ENCODE measurements around the gene RNF207. TPM values are rescaled to one million over a fixed set of nuclear protein-coding genes. Genes with fewer than 3 reads are reported as not detected.
"Not testable (repeated sequence)": the region's sequence is repeated elsewhere in the genome, so short reads cannot be mapped to it uniquely, and the experiment has no call there.

Gene RNF207
- total RNA-seq, 1 donor from 2014 or later: 14.7 TPM

DNA sequence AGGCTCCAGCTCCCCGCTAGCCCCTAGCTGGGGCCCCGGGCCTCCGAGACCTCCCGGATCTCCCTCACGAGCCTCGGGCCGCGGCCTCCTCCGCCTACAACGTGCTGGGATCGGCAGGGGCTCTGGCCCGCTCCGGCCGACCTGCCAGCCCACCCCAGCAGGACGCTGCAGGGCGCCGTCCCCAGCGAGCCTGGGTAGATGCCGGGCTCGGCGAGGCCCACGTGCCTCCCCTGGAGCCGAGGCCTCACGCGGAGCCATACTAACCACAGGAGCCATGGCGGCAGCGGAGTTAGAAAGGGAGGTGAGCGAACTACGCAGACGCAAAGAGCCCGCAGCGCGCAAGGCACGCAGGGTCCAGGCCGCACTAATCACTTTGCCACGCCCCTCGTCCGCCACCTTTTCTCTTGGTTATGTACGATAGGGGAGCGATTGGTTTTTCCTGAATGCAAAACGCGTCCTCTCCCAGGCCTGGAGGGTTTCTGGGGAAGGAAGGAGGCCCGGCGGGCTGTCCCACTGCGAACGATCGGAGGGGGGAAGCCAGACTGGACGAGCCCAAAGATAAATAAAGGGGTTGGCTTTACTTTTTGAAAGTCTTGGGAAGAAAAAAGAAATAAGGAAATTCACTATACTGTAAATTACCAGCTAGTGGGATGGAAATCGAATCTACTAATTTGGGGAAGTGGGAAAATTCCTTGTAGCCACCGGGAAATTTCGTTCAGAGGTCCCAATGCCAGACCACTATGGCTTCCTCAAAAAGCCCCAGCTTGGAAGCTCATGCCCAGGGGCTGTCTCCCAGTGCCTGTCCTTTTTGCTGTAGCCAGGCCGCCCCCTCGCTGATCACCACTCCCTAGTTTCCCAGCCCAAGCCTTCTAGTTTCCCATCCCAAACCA is 6.4 kb upstream of the RNF207 start, which contains the start of gene RPL22:
Gene RPL22 (minus strand): TSS at position 298 of the 890 bp plus-strand sequence. CDS start 22 bp downstream, at position 276.
- peak; percentile 96 for DNase-seq (ENCODE audit: low spot score)

DNA sequence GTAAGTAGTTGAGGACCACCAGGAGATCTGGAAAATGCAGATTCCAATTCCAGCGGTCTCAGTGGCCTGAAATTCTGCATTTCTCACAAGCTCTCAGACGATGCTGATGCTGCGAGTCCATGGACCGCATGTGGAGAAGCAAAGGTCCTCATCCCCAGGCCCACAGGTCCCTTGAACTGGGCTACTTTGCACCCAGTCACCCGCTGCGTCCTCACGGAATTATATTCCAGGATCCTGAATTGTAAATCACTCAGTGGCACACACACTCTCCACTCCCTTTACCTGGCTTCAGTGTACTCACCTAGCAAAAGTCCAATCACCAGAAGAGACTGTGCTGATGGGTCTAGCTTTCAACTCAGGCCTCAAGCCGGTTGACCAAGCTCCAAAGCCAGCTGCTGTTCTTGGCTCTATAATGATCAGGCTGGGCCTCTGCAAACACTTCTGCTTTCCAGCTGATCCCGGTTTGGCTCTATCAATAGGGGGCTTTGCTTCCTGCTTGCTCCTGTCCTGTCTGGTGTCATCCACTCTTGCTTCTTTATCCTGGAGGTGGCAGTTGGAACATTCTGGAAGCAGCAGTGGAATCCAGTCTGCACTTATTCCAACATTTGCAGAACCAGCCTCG is 5.6 kb upstream of the RNF207 start:
- DNase-seq (ENCODE audit: low spot score): no peak

DNA sequence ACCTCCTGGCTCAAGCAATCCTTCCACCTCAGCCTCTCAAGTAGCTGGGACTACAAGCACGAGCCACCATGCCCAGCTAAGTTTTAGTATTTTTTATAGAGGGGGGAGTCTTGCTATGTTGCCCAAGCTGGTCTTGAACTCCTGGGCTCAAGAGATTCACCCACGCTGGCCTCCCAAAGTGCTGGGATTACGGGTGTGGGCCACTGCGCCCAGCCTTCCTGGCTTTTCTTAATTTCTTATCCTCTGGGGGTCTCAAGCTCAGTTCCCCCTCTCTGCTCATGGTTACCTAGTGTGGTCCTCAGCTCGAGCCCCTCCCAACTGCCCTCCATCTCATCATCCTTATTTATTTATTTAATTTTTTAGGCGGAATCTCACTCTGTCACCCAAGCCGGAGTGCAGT is 3.7 kb upstream of the RNF207 start:
- no peak for DNase-seq (ENCODE audit: low spot score)

DNA sequence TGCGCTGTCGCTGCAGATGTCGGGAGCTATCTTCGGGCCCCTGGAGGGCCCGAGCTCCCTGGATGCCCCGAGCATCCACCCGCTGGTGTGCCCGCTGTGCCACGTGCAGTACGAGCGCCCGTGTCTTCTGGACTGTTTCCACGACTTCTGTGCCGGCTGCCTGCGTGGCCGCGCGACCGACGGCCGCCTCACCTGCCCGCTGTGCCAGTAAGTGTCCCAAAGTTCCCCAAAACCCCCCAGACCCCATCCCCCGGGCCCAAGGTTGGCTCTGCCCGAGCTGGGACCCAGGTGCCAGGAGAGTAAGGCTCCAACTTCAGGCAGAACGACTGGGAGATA is 569 bp downstream of the RNF207 start:
- no peak for DNase-seq (ENCODE audit: low spot score)

DNA sequence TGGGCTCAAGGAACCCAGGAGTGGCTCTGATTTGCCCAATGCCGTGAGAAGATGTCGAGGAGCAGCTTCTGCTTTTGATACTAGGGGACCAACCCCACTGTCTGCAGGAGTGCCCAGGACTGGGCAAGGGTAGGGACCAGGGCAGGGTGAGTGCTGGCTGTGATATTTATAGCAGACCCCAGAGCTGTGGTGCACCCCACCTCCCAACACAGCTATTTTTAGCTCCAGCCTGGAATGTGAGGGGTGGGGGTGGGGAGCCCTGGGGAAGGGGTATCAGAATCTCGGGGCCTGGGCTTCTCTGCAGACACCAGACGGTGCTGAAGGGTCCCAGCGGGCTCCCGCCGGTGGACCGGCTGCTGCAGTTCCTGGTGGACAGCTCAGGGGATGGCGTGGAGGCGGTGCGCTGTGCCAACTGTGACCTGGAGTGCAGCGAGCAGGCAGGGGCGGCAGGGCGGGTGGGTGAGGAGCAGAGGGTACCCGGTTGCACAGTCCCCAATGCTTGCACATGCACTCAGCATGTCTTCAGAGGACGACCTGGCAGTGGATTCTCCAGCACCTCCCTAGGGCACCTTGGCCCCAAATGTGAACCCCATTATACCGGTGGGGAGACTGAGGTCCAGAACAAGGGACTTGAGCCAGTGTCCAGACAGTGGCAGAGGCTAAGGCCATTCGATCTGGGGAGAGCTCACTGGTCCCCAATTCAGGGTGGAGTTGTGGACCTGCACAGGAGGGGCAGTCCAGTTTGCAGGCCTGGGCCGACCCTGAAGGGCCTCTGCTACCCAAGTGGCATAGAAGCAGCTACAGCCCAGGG is 1.4 kb downstream of the RNF207 start:
- DNase-seq (ENCODE audit: low spot score): no peak

DNA sequence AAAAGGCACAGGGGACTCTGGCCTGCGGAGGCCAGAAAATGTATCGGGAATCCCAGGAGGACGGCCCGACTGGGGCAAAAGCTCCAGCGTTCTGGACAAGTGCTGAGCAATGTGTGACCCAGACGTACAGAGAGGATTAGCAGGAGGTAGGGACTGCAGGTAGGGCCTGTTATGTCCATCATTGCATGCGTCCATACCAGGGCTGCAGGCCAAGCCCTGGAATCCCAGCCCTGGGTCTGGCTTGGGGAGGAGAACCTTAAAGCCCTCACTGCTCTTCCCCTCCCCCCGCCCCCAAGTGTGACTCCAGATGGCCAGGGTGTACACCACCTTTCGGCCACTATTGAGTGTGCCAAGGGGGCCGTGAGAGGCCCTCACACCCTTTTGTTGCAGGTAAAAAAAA is 2.0 kb downstream of the RNF207 start:
- no peak for DNase-seq (ENCODE audit: low spot score)

DNA sequence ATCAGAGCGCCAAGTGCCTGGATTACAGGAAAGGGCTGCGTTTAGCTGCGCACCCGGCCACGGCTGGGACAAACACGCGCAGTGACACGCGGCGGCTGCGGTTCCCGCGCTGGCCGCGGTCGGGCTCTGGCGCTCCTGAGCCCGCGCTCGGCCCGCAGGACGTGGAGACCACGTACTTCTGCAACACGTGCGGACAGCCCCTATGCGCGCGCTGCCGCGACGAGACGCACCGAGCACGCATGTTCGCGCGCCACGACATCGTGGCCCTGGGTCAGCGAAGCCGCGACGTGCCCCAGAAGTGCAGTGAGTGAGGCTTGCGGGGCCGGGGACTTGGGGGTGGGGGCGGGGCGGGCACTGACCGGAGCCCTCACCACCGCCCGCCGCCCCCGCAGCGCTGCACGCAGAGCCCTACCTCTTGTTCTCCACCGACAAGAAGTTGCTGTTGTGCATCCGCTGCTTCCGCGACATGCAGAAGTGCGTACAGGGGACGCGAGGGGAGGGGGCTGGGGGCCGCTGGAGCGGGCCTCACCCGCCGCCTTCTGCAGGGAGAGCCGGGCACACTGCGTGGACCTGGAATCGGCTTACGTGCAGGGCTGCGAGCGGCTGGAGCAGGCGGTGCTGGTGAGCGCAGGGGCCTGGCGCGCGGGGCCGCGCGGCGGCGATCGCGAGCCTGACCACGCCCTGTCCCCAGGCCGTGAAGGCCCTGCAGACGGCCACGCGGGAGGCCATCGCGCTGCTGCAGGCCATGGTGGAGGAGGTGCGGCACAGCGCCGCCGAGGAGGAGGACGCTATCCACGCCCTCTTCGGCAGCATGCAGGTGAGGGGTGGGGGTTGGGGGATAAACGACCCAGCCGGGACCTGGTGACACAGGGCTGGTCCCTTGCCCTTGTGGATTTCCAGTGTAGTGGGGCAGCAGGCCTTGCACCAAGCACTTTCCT is 3.1 kb downstream of the RNF207 start:
- no peak for DNase-seq (ENCODE audit: low spot score)

DNA sequence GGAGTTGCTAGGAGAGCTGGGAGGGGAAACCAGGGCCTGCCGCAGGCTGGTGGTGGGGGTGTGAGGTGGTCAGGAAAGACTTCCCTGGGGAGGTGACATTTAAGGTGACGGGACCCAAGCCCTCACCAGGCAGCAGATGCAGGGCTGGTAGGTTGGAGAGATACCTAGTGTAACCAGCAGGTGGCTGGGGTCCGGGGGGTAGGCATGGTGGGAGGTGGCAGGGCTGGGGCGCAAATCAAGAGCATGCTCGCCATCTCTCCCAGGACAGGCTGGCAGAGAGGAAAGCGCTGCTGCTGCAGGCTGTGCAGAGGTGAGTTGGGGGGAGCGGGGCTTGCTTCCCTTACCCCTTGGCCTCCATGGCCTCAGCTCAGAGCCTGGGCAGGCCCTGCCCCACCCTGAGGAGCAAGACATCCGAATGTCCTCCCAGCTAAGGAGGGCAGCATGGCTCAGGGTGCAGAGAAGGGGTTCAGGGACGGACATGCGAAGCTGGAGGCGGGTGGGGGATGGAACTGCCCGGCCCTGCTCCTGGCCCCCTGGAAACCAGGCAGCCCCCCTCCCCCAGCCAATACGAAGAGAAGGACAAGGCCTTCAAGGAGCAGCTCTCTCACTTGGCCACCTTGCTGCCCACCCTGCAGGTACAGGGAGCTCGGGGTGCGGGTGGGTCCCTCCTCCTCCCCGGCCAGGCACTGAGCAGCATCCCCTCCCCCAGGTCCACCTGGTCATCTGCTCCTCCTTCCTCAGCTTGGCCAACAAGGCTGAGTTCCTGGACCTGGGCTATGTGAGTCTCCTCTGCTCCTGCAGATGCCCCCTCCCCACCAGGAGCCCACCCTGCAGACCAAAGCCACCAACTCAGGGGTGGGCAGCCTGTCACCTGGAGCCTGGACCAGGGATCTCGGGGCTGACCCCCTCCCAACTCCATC is 4.0 kb downstream of the RNF207 start:
- no peak for DNase-seq (ENCODE audit: low spot score)

DNA sequence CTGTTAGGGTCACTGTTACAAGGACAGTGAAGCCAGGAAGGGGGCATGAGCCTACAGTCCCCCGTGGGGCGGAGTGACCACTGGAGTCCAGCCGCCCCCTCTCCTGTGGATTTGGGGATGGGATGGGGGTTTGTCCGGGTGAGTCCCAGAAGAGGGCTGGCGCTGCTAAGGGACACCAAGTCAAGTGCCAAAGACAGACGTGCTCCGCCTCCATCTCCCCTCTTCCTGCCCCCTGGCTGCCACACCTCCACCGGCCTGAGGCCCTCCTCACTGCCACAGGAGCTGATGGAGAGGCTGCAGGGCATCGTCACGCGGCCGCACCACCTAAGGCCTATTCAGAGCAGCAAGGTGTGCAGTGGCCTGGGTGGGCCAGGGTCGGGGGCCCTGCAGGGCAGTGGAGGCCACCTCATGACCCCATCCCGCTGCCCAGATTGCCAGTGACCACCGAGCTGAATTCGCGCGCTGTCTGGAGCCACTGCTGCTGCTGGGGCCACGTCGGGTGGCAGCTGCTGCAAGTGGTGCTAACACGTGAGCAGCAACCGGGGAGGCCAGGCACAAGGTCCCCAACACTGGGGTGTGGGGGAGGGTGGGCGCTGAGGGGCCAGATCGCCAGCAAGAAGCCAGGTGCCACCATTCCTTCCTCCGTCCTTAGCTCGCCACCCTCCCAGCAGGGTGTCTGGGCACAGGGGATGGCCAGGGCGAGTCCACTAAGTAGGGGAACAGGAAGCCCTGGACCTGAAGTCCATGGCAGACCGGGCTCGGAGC is 4.9 kb downstream of the RNF207 start:
- no peak for DNase-seq (ENCODE audit: low spot score)

DNA sequence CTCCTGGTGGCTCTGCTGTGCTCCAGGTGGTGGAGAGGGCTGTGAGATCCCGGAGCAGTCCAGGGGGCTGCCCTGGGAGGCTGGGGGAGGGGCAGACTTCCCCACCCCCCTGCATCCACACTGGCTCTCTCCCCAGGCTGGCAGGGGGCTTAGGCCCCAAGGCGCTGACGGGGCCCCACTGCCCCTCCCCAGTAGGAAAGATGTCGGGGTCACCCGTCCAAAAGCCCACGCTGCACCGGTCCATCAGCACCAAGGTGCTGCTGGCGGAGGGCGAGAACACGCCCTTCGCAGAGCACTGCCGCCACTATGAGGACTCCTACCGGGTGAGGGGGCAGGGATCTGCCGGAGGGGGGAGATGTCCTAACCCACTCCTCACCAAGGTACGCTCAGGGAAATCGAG is 5.8 kb downstream of the RNF207 start:
- DNase-seq (ENCODE audit: low spot score): no peak

DNA sequence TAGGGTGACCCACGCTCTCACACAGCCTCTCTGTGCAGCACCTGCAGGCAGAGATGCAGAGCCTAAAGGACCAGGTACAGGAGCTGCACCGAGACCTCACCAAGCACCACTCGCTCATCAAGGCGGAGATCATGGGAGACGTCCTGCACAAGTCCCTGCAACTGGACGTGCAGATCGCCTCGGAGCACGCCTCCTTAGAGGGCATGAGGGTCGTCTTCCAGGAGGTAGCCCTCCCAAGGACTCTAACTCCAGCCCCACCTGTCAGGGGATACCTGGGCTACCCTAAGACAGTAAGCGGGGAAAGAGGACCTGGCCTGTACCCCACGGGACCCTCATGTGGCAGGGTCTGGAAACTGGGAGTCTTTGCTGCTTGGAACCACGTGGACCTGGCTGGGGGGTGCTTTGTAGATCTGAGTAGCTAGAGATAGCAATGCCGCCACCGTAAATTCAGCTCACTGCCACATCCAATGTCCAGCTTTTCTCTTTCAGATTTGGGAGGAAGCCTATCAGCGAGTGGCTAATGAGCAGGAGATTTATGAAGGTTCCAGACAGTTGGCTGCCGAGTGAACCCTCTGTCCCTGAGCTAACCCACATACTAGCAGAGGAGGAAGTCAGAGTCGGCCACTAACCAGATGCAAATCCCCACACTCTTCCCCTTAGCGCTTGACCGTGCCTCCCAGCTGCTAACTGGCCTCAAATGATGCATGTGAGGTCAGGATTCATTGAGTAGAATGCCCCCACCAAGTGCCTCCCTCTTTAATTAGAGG is 6.5 kb downstream of the RNF207 start:
- DNase-seq (ENCODE audit: low spot score): no peak

DNA sequence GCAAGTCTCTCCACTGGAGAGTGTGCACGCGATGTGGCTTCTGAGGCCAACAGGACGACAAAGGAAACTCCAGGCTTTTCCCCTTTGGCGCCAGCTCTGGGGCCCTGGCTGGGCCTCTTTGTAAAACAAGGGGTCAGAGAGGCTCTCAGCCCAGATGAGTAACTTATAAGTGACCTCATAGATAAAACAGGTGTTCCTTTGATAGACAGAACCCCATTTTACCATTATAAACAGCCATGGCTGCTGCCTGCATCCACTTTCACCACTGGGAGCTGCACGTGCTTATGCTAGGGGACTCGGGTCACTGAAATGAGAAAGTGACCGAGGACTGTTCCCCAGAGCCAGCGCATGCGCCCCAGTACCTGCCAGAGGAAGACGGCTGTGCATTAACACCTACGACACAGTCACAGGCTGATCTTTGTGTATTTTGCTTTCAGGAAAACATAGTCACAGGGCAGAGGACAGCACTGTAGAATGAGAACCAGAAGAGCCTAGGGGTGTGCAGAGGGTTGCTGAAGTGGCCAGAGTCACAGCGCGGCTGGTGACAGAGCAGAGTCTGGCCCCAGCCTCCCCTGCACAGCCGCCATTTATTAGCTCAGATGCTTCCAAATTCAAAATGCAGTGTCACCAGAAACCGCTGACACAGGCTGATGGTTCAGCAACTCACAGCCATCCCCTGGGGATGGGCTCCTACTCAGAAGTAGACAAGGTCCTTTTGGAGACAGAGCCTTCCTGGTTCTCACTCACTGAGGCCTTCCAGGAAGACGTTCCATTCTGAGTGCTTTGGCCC is 12.7 kb downstream of the RNF207 start:
- no peak for DNase-seq (ENCODE audit: low spot score)

DNA sequence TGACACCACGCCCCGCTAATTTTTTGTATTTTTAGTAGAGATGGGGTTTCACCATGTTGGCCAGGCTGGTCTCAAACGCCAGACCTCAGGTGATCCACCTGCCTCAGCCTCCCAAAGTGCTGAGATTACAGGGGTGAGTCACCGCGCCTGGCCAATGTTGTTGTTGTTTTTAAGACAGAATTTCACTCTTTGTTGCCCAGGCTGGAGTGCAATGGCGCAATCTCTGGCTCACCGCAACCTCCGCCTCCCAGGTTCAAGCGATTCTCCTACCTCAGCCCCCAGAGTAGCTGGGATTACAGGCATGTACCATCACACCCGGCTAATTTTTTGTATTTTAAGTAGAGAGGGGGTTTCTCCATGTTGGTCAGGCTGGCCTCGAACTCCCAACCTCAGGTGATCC is 13.7 kb downstream of the RNF207 start:
- DNase-seq (ENCODE audit: low spot score): not testable (repeated sequence)

DNA sequence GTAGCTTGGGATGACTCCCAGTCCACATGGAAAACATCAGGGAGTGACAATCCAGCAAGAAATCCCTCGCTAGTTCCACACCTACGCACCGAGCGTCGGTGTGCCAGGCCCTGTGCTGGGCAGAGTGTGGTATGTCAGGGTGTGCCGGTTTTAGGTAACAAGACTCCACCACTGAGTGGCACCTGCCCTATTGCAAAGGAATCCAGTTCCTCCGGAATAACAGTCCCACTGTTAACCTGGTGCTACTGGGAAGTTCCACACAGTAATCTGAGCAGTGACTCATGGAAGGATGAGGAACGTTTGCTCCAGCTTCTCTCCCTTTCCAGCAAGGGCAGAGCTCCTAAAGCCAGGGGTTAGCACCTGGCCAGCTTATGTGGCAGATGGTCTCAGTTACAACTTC is 14.3 kb downstream of the RNF207 start:
- no peak for DNase-seq (ENCODE audit: low spot score)

DNA sequence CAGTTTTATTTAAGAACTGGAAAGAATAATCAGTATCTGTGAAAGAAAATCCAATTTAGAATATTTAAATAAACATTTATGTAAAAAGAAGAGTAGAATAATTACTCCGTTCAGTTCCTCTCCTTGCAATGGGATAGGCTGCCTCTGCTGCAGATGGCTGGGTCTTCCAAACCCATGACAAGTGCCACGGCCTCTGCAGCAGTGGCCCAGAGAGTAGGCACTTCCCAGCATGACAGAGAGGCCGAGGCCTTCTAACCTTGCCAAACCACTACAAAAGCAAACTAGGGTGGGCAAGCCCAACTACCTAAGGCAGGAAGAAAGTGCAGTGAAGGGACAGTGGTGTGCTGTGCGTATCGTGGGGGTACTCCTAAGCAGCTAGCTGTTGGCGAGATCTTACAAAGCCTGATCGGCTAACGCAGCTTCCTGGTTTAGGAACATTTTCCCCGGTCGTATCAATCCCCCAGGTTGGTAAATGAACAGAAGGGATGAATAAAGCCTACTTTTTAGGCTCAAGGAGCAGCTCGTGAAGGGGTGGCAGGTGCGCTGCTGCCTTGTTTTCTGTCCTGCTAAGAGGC is 15.4 kb downstream of the RNF207 start:
- DNase-seq (ENCODE audit: low spot score): no peak

DNA sequence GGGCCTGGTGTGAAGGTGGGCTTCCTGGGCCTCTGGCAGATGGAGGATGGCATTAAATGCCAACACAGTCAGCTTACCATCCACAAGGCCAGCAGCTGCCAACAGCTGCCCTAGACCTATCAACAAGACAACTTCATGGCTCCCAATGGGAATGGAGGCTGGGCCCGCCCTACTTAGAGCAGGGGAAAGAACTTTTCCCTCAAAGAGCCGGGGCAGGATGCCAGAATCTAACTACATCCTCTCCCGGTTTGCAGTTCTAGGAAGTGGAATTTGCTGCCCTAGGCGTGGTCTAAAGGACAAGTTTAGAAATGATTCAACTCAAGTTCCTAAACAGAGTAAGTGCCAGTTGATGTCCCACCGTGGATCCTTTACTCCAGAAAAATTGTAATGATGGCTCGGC is 16.7 kb downstream of the RNF207 start:
- DNase-seq (ENCODE audit: low spot score): no peak

DNA sequence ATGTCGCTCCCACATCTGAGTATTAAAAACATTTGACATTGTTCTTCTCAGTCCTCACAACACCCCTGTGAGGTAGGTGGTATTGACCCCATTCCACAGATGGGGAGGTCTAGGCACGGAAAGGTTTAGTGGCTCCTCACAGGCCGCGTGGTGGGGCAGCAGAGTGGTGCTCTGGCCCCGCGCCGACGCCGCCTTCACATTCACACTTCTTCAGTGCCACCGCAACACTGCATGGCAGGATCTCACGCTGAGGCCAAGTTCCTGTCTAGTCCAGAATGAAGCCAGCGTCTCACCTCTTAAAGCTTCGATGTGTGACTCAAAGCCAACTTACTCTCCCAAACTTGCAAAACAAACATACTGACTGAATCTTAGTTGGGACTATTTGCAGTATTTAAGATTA is 17.7 kb downstream of the RNF207 start:
- DNase-seq (ENCODE audit: low spot score): no peak
